NK-92 treated with Interleukin-12 subunit alpha and Interleukin-12 subunit beta, amount 100 ng/mL, for 24 hours (cell line): ENCODE results near the gene TSPAN15.
"Not testable (repeated sequence)": the region's sequence is repeated elsewhere in the genome, so short reads cannot be mapped to it uniquely, and the experiment has no call there.

Experiments
- DNase-seq: peaks from one replicate; lab custom pipeline; 2025; lab: John Stamatoyannopoulos, UW

Gene TSPAN15

DNA sequence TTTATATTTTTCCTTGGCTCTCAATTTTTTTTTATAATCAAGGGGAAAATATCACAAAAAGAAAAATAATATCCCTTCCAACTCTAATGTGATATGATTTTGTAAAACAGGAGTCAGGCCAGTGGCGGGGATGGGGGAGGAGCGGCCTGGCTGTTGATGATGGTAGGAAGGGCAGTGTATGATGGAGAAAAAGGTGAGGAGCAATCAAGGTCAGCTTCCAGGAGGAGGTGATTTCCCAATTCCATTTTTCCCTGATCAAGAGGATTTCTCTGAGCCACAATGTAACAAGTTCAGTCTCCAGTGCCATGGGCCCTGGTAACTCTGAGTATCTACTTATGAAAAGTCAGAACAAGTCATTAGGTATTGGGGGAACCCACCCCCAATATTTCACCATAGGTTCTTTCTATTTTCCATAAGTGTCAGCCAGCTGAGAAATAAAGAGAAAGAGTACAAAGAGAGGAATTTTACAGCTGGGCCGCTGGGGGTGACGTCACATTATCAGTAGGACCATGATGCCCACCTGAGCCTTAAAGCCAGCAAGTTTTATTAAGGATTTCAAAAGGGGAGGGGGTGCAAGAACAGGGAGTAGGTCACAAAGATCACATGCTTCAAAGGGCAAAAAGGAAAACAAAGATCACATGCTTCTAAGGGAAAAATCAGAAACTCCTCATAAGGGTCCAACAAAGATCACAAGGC, 37.0 kb downstream of the TSPAN15 start:
- DNase-seq = not testable (repeated sequence)

DNA sequence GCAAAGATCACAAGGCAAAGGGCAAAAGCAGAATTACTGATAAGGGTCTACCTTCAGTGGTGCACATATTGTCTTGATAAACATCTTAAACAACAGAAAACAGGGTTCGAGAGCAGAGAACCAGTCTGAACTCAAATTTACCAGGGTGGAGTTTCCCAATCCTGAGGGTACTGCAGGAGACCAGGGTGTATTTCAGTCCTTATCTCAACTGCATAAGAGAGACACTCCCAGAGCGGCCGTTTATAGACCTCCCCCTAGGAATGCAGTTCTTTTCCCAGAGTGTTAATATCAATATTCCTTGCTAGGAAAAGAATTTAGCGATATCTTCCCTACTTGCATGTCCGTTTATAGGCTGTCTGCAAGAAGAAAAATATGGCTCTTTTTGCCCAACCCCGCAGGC, 37.6 kb downstream of the TSPAN15 start:
- DNase-seq = not testable (repeated sequence)

DNA sequence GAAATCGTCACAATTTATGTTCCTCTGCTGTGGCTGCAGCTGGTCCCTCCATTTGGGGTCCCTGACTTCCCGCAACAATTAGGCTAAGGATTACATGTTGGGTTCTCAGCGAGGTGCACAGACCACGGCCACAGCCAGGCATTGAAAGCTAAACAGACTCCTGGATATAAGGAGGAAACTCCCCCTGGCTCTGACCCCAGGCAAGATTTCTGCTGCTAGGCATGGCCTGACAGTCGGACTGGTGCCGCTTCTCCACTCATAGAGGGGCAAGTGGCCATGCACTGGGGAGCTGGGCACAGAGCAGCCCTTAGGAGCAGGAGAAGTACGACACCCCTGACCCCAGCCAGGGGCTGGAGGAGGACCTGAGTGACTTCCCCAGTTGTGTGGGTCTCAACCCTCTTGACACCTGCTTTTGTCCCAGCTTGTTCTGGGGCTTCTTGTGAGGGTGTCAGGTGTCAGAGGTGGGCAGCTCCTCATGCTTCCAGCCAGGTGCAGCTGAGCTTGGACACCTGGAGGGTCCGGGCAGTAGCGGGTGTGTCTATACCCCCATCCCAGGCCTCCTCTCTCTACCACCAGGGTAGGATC, 38.3 kb downstream of the TSPAN15 start:
- no peak for DNase-seq

DNA sequence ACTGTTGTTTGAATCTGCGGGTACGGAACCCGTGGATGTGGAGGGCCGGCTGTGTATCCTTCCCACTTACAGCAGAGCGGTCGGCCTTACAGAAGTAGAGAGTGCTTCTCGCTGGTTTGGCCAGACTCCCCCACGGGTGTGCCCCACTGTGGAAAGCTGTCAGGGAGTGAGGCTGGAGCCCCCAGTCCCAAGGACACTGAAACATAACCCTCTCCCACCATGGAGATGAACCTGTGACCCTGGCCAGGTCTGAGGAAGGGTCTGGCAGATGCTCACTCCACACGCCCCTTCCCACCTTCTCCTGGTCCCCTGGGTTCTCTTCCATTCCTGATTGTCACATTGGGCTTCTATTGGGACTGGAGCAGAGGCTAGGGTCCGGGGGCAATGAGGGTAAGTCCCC, 39.6 kb downstream of the TSPAN15 start:
- DNase-seq = no peak

DNA sequence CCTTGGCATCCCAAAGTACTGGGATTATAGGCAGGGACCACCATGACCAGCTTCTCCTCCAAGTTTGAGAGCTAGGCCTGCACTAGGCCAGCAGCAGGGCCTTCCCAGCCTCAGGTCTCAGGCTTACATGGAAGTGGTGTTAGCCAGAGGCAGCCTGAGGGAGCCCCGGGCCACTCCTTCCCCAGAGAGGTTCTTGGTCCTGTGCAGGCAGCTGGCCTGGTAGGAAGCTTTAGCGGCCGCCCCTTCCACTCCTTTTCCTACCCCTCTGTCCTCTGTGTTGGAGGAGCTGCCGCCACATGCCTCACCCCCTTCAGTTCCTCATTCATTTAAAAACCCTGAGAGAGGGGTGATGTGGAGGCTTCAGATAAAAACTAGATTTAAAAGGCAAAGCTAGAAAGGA, 40.3 kb downstream of the TSPAN15 start:
- DNase-seq = no peak

DNA sequence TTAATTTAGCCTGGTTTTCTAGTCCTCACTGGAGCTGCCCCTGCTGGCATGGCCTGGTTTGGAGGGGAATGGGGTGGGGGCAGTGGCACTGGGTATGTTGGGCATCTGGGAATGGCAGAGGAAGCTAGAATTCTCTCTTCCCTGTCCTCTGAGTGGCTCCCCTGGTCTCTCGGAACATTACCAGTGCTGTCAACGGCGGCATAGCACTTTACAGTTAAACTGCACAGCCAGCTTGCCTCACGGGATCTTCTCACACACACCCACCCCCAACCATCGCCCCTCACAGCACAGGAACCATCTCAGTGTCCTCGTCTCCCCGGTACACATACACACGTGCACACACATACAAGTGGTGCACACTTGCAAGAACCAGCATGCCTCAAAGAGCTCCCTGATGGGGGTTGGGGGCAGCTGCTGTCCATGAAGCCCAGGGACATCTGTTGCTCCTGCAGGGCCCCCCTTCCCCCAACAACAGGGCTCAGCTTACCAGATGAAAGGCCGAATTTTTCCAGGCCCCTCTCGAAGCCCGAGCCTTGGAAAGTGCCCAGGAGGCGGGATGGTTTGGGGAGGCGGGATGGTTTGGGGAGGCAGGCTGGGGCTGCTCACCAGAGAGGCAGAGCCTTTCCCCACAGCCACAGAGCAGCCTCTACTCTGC, 41.0 kb downstream of the TSPAN15 start:
- DNase-seq = no peak

DNA sequence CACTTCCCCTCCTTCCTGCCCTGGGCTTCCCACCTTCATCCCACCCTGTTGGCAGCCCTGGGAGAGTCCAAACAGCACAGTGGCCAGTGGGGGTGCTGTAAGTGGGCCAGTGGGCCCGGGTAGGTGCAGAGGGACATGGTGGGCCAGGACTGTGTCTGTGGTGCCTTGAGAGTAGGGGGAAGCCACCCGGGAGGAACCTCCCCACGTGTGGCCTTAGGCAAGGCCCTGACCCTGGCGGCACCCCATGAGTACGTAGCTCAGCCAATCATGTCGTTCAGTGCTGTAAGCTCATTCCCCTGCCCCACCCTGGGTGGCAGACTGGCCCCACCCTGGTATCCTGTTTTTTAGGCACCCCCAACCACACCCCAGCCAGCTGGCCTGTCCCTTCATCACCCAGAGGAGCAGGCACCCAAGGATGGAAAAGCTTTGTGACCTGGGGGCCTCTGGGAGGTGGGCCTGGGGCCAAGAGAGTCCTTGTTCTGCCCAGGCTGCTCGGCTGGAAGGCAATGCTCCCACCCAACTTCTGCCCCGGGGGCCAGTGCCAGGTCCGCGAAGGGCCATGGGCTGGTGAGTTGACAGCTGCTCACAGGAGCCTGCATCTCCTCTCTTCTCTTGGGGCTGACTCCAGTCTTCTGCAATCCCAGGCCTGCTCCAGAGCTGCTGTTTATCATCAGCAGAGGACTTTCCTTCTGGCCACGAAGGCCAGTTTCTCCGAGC, 41.6 kb downstream of the TSPAN15 start:
- no peak for DNase-seq

DNA sequence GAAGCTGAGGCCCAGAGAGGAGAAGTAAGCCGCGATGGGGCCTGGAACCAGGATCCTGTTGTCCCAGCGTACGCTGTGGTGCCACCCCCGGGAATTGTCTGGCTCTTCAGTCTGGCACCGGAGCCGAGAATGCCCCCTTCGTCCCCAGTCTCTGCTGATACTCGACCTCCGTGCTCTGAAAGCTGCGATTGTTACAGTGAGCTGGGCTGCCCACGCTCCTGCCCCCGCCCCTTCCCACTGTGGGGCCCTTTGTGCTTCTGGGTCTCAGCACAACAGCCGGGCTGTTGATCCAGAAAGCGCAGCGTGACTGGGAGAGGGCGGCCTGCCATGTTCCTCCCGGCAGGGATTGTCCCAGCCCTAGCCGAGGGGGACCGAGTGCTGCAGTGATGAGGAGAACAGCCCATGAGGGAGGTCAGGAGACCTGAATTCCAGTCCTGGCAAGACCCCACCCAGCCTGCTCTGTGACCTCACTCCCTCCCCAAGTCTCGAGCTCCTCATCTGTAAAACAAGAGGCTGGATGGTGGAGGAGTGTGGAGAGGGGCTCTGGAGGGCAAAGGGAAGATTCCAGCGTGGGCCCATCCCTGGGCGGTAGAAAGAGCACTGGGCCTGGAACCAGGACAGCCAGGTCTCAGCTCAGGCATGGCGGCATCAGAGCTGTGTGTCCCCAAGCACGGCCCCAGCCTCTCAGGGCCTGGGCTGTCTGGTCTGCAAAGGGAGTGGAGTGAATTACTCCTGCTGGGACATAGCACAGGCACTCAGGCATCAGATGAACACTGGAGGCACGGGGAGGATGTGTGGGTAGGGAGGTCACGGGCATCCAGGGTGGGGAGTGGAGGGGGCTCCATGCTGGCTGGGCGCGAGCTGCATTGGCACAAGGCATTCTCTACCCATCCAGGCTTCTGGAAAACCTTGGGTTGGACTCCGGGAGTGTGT, 43.6 kb downstream of the TSPAN15 start:
- DNase-seq = no peak

DNA sequence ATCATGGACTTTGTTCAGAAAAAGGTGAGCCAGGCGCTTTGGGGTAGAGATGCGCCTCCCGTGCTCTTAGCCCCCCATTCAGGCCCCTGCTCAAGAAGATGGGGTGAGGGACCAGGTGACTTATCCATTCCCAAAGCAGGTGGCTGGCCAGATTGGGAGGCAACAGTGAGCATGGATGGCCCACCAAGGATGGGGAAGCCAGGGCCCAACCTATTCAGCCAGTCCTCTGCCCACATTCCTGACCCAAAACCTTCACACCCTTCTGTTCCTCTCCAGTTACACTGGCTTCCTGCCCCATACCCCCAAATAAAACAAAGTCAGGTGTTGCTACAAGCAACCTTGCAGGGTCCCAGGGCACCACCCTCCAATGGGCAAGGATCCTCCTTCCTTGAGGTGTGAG, 44.4 kb downstream of the TSPAN15 start:
- DNase-seq = no peak

DNA sequence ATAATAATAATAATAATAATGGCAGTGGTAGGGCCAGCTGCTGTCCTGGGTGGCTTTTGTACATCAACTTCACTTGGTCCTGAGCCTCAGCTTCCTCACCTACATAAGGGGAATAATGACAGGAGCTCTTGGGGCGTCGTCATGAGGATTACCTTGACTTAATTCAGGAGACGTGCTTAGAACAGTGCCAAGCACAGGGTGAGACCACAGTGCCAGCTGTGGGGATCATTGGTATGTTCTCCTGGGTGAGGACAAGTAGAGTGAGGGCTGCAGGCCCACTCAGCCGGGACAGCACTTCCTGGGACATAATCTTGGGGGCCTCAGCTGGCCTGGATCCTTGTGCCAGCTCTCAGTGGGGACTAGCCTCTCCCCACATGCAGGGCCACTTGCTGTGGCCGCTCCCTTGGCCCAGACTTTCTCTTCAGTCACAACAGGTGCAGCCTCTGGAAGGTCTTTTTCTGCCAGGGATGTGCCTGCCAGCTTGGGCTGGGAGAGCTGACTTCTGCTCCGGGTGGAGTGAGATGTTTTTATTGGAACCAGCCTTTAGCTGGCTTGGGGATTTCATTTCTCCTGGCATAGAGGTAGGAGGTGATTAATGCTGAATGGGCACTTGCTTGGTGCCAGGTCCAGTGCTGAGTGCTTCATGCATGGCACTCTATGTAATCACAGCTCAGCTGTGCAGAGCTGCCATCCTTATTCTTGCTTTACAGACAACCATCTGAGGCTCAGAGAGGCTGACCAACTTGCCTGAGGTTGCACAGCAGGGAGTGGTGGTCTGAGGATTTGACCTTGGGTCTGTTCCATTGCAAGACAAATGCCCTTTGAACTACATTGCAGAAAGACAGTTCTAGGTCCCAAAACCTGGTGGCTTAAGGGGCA, 45.3 kb downstream of the TSPAN15 start:
- no peak for DNase-seq

DNA sequence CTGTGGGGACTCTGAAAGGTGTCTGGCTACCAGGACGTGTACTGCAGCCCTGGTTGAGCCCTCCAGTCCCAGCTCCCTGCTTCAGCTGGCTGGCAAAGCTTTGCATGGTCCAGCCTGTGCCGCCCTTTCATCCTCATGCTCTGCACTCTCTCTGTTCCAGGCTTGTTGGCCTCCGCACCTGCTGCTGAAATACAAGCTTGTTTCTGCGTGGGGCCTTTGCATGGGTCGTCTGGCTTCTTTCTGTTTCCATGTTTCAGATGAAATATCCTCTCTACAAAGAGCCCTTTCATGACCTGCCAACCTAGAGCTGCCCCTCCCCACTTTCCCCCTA, 45.9 kb downstream of the TSPAN15 start:
- DNase-seq = no peak

DNA sequence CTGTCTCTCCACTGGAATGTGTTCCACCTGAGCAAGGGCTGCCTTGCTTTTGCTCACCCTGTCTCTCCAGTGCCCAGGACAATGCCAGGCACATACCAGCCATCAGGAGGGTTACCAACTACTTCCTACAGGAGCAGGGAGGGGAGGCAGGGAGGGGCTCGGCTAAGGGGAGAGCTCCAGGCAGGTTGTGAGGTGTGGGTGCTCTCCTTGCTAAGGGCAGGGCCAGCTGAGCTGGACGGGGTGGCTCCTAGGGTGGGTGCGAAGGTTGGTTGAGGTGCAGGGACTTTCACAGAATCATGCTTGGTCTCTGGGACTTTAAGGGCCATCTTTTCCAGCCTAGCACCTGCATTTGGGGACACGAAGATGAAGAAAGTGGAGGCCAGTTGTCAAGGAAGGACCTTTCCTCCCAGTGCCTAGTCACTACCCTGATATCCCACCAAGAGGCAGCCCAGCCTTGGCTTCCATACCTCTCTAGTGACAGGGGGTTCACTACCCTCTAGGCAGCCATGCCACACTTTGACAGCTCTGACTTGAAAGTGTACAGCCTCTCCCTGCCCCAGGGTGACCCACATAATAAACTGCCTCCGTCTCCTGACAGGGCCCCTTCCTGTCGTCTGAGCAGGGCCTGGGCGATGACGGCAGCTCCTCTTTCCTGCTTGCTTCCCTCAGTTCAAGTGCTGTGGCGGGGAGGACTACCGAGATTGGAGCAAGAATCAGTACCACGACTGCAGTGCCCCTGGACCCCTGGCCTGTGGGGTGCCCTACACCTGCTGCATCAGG, 46.5 kb downstream of the TSPAN15 start:
- DNase-seq = no peak

DNA sequence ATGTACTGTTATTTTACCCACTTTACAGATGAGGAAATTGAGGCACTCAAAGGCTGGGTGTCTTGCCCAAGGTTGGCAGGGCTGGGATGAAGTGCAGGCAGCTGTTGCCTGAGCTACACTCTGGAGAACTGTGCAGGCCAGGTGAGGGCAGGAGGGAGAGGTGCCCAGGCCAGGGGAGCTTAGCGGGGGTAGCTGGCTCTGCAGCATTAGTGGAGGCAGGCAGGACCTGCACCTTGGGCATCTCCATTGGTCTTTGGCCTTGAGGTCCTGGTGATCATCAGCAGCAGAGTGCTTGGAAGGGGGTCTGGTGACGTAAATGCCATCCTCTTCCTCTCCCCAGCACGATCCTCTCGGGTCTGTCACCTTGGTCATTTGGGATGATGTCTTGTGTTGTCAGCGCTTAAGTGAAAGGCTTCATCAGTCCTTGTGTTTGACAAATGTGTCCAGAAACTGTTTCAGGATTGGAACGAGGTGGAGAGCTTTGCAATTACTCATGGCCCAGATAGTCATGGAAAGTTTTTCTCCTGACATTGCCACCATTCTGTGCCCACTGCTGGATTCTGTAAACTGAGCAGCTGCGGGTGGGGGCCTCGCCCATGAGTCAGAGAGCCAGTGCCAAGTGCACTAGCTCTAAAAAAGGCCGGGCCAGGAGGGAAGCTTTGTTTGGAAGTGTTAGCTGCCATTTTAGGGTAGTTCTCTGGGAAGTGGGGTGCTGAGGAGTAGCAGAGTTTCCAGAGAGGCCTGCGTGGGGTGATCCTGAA, 47.6 kb downstream of the TSPAN15 start:
- no peak for DNase-seq

DNA sequence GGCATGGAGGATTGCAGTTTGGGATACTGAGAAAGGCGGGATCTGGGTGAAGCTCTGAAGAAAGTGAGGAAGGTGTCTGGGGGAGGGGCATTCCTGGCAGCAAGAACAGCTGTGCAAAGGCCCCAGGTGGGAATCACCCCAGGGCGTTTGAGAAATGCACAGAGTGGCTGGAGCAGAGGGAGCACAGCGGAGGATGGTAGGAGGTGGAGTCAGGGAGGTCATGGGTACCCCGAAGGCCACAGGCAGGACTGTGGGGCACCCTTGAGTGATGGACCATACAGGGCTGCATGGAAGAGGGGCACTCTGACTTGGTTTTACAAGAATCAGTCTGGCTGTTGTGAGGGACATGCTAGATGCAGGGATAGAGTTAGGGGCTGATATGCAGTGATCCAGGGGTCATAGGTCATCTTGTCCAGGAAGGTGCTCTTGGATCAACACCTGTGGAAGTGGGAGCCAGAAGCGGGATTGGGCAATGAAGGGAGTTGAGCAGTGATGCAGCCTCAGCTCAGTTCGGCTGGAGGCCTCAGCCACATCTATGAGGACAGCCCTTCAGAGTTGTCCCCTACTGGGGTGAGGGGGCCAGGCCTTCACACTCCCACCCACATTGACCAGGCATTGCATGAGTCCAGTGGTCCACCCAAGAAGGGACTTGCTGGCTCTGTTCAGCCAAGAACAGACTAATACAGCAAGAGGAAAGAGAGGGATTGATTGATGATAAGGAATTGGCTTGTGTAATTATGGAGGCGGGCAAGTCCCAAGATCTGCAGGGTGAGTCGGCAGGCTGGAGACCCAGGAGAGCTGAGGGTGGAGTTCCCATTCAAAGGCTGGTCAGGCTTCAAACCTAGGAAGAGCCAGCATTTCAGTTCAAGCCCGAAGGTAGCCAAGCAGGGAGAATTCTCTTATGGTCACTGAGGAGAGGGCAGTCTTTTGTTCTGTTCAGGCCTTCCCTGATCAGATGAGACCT, 48.7 kb downstream of the TSPAN15 start:
- DNase-seq = no peak

DNA sequence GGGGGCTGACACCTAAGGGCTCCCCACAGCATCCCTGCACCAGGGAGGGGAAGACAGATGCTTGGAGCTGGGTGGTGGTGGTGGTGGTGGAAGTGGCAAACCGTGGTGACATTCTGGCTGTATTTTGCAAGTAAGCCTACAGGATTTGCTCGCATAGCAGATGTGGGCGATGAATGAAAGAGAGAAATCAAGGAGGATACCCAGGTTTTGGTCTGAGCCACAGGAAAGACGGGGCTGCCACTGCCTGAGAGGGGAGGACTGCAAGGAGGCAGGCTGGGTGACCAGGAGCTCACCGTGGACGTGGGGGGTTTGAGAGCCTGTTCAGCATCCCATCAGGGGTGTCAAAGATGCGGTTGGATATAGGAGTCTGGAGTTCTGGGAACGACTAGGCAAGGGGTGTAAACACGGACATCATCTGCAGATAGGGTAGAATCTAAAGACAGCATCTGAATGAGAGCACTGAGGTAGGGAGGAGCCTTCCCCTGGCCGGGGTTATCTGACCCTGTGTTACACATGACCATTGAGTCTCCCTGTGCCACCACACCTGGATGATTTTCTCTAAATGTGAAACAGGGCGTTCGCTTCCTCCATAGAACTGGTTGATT, 49.7 kb downstream of the TSPAN15 start:
- no peak for DNase-seq

DNA sequence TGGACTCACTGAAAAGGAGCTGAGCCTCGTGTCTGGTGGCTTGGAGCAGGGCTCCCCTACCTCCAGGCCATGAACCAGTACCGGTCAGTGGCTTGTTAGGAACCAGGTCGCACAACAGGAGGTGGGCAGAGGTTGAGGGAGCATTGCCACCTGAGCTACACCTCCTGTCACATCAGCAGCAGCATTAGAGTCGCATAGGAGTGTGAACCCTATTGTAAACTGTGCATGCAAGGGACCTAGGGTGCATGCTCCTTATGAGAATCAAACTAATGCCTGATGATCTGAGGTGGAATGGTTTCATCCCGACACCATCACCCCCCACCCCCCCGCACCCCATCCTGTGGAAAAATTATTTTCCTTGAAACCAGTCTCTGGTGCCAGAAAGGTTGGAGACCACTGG, 50.4 kb downstream of the TSPAN15 start:
- no peak for DNase-seq

DNA sequence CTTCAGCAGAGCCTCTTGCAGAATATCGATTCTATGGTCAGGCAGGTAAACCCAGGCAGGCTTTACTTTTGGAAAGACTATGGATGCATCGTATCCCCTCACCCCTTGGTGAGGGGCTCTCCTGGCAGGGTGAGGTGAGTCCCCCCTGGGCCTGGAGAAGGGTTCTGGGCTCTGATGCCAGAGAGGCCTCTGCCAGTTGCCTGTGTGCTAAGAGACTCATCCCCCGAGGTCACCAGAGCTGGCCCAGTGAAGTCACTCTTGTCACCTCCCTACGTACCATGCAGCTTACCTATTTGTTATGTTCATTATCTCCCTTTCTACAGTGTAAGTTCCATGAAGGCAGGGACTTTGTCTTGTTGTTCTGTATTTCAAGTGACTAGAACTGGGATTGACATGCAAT, 51.3 kb downstream of the TSPAN15 start:
- no peak for DNase-seq
